Adrenal gland (tissue), 5 donors: Measurements from ENCODE around the gene CIB1.
"Not testable (repeated sequence)": the region's sequence is repeated elsewhere in the genome, so short reads cannot be mapped to it uniquely, and the experiment has no call there.

Source experiments
- POLR2A ChIP-seq, 2 donors: fragments of 450-650 bp; IDR thresholded peaks; one replicate each; pipeline ENCODE4 v1.6.1; 2017; ENCODE audit warnings: antibody characterized with exemption in 2 of 2, mild to moderate bottlenecking in 2 of 2, moderate library complexity in 1 of 2
- TF ChIP-seq, protein P1 (sequence below), 6 experiments: fragments of 450-650 bp in 4 of 6; fragments of 200-600 bp in 2 of 6; sonication (generic) in 1 of 6; IDR thresholded peaks; 1 replicate in 5 of 6; 2 replicates in 1 of 6; pipeline versions ENCODE4 v1.5.1 to v1.8.0; 2016 to 2021; ENCODE audit warnings: antibody characterized with exemption in 6 of 6, mild to moderate bottlenecking in 2 of 6, moderate library complexity in 1 of 6
- donor health status: DM: no; HTN: no; CAD: no.

DNA sequence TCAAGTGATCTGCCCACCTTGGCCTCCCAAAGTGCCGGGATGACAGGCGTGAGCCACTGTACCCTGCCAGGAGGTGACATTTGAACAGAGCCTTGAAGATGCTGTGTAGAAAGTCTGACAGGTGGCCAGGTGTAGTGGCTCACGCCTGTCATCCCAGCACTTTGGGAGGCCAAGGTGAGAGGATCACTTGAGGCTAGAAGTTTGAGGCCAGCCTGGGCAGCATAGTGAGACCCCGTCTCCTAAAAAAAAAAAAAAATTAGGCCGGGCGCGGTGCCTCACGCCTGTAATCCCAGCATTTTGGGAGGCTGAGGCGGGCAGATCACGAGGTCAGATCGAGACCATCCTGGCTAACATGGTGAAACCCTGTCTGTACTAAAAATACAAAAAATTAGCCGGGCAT is 44.7 kb upstream of the CIB1 start:
- TF ChIP-seq, protein P1, sequence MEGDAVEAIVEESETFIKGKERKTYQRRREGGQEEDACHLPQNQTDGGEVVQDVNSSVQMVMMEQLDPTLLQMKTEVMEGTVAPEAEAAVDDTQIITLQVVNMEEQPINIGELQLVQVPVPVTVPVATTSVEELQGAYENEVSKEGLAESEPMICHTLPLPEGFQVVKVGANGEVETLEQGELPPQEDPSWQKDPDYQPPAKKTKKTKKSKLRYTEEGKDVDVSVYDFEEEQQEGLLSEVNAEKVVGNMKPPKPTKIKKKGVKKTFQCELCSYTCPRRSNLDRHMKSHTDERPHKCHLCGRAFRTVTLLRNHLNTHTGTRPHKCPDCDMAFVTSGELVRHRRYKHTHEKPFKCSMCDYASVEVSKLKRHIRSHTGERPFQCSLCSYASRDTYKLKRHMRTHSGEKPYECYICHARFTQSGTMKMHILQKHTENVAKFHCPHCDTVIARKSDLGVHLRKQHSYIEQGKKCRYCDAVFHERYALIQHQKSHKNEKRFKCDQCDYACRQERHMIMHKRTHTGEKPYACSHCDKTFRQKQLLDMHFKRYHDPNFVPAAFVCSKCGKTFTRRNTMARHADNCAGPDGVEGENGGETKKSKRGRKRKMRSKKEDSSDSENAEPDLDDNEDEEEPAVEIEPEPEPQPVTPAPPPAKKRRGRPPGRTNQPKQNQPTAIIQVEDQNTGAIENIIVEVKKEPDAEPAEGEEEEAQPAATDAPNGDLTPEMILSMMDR (IDR thresholded peaks at IDR 0.05), result not testable (repeated sequence)
- not testable (repeated sequence) for TF ChIP-seq POLR2A (IDR thresholded peaks at IDR 0.05)
